ENCODE data around the gene NELFB.

NELFB gene

DNA sequence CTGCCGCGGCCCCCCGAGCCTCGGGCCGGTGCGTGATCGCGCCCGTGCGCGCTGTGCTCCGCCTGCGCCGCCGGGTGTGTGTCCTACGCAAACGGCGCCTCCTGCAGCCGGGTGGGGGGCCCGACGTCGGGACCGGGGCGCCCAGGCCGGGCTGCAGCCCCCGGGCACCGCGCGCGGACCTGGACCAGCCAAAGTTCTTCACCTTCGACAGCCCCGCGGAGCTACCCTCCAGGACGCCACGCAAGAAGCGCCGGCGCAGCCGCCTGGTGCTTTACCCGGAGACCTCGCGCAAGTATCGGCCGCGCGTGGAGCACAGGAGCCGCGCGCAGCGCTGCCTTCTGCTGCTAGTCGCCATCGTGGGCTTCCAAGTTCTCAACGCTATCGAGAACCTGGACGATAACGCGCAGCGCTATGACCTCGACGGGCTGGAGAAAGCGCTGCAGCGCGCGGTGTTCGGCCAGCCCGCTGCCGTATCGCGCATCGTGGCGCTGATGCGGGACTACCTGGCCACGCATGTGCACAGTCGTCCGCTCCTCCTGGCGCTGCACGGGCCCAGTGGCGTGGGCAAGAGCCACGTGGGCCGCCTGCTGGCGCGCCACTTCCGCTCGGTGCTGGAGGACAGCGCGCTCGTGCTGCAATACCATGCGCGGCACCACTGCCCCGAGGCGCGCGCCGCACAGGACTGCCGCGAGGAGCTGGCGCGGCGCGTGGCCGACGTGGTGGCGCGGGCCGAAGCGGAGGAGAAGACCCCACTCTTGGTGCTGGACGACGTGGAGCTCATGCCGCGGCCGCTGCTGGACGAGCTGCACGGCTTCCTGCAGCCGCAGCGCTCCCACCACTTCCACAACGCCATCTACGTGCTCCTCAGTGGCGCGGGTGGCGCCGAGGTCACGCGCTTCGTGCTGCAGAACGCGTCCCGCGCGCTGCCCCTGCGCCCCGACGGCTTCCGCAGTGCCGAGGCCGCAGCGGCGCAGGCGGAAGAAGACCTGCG is 23.9 kb downstream of the NELFB start:
- no peak for FAIRE-seq
- no peak for DNase-seq (ENCODE audit: insufficient read length, low spot score)

DNA sequence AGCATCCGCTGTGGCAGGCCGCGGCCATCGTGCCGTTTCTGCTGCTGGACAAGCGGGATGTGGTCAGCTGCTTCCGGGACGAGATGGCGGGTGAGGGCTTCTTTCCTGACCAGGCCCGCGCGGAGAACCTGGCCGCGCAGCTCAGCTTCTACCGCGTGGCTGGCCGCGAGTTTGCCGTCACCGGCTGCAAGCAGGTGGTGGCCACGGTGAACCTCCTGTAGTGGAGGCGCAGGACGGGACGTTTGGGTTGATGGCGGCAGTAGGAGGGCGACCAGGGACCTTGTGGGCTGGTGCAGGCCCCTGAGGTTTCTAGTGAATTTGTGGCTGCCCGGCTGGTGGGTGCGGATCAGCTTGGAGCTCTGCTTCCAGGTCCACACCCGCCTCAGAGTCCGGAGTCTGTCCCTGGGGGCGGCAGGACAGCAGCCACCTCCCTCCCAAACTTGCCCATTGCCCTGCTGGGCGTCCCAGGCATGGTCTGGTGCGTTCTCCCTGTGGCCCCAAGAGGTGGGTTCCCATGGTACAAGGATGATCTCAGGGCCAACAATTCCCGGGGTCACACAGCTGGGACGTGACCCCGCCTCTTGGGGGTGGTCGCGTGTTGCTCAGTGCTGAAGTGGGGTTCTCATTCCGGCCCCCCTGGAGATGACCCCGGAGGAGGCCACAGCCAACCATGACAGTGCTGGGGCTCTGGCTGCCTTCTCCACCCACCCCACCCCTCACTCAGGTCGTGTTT is 24.8 kb downstream of the NELFB start:
- FAIRE-seq = no peak
- DNase-seq (ENCODE audit: insufficient read length, low spot score) = no peak

DNA sequence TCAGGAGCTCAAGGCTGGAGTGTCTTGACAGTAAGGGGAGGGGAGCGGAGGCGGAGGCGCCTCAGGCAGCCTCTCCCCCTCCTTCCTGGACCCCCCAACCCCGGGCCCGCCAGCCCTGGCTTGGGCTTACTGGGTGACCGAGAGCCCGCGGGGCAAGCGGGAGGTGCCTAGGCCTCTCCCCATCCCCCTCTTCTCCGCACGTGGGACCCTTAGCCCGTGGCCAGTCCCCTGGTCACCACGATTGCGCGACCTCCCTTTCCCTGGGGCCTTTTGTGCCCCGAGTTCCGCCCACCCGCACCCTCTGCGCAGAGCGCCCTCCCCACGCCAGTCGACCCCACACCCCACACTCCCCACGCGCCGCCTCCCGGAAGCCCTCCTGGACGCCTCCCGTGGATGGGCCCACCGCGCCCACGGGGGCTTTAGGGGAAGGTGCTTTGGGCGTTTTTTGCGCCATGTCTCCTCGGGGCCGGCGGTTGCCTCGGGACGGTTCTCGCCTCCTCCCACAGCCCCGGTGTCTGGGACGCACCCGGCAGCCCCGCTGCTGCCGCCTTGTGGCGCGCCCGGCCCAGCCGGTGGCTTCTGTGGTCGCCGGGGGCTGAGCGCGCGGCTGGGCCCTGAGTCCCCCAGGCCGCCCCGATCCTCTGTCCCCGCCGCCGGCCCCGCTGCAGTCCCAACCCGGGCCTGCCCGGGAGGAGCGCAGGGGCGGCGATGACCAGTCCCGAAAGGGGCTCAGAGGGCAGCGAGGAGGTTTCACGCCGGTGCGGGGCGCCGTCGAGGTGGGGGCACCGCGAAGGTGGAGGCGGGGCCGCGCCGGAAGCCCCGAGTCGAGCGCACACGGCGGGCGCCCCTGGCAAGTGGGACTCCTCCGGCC is 25.6 kb downstream of the NELFB start:
- no peak for DNase-seq (ENCODE audit: insufficient read length, low spot score)
- no peak for FAIRE-seq

DNA sequence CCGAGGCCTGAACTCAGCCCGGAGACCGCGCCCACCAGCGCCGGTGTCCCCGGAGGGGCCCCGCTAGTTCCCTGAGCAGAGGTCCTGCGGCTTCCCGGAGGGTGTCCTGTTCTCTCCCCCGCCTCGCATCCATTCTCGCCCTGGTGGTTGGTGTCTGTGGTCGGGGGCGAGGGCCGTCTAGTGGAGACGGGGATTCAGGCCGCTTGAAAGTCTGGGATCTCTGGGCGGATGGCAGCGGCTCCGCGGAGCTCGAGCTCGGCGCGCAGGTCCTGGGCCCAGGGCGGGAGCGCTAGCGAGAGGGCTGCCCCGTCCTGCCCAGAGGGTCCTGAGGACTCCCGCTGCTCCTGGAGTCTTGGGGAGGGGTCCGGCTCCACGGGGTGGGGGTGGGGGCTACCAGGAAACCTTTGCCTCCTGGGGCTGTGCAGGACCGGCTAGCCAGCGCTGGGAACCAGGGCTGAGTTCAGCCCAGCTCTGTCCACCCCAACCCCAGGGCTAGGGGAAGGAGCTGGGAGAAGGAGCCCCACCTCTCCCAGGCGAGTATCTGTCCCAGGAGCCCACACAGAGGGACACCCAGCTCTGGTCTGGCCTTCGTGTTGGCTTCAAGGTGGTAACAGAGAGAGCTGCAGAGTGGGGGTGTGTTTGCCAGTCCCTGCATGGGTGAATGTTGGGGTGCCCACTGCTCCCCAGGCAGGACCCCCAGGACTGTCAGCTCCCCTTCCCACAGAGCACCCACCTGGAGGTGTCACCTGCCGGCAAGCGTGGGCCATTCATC is 26.4 kb downstream of the NELFB start:
- no peak for FAIRE-seq
- no peak for DNase-seq (ENCODE audit: insufficient read length, low spot score)

DNA sequence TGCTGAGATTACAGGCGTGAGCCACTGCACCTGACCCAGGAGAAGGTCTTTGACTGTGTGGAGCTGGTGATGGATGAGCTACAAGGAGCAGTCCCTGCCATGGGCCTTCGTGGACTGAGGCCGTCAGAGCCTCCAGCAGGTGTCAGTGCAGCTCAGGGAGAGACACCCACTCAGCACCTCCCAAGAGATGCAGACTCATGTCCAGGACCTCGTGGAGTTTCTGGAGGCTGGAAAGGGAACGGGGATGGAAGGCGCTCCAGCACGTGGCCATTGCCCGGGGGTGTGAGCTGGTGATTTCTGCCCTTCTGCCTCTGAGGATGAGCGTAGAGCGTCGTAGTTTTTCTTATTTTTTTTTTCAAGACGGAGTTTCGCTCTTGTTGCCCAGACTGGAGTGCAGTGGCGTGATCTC is 31.9 kb downstream of the NELFB start:
- FAIRE-seq (no peak), DNase-seq (ENCODE audit: insufficient read length, low spot score) (peak; percentile 72)

DNA sequence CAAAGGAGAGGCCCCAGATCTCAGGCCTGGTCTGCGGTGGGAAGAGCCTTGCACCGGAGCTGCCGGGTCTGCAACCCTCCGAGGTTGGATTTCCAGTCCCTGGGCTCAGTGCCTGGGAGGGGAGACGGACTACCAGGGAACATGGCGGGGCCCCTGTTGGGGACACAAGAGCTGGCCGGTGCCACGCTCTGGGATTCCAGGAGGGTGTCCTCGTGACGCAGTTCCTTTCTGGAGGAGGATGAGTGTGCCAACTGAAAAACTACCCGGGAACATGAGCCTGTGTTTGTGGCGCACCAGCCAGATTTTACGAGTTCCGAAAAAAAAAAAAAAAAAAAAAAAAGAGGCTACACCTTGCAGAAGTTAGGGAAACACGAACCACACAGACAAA is 38.0 kb downstream of the NELFB start:
- DNase-seq (ENCODE audit: insufficient read length, low spot score) (no peak), FAIRE-seq (no peak)

DNA sequence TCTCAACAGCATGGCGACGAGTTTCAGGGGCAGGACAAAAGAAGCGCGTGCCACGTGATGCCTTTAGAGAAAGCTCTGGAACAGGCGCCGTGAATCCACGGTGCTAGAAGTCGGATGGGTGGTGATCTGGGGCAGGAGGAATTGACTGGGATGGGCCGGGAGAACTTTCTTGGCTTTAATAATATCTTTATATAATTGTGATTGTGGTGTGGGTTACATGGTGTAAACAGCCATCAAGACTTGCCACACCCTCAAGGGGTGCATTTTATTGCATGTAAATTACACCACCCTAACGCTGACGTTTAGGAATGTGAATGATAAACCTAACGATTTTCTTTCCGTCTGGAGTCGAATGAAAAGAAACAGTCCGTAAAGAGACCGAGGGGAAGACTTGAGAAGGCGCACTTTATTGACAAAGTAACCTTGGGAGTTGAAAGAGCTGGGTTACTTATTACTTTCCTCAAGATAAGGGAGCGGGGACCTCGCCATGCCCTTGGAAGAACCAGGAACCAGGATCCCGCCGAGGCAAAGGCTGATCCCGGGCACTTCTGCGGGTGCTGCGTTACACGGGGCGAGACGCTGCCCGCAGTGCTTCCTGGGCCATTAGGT is 38.5 kb downstream of the NELFB start:
- no peak for FAIRE-seq
- DNase-seq (ENCODE audit: insufficient read length, low spot score) = no peak

DNA sequence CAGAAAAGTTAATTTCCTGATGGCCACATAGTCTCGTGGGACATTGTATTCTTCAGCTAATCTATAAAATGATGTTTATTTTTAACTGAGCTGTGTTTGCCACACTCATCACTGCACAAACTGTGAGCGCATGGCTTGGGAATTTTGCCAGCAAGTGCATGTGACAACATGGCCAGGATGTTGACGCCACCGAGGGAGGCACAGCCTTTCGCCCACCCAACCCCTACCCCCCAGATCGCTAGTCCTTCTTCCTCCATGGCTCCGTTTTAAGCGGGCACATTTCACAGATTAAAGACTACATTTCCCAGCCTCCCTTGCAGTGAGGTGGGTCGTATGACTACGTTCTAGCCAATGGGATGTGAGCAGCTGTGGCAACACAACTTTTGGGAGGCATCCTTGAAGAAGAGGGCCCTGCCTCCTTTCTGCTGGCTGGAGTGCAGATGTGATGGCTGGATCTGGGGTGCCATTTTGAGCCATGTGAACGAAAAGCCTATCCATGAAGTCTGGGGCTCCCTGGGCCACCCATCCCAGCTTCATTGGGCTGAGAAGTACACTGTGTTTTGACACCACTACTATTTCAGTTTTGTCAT is 39.1 kb downstream of the NELFB start:
- no peak for FAIRE-seq
- no peak for DNase-seq (ENCODE audit: insufficient read length, low spot score)

DNA sequence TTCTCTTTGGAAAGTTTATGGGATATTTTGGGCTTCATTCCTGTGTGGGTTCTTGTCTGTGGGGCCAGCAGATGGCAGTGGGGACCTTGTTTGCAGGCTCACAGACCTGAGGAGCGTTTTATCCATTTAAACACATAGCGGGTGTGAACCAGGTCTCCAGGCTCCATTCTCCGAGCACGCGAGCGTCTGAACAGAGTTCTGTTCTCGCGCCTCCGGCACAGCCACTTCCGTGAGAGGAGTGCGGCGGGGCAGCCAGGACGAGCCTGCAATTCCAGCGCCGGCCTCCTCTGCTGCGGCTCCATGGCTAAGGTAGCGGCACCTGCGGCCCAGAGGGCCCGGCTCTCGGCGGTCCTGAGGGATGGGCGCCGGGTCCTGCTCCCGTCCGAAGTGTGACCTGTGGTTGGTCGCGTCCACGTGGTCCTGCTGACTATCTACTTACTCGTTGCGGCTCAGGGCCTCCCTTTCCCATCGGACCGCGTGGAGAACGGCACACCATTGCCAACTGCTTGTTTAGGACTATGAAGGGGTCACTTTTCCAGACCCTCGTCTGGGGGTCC is 39.6 kb downstream of the NELFB start:
- FAIRE-seq = no peak
- DNase-seq (ENCODE audit: insufficient read length, low spot score) = no peak

DNA sequence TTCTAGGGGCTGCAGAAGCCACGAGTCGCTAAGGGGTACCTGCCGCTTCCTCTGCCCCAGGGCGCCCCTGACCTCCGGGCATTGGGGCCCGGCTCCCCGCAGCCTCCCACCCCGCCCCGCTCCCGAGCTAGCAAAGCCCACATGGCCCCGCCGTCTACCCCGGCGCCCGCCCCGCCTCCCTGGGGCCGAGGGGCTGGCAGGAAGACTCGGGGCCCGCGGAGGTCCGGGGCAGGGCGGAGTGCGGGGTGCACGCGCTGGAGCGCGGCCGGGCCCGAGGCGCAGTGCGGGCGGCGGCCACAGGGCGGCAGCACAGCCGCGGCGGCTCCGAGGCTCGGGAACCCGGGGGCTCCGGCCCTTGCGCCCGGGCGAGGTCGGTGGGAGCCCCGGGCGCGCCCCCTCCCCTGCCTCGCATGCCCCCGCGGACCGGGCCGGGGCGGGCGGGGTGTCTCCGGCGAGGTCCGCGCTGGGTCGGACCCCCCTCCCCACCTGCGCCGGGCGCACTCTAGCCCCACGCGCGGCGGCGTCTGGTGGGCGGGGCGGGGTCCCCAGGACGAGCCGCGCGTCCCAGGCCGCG is 40.2 kb downstream of the NELFB start:
- DNase-seq (ENCODE audit: insufficient read length, low spot score) = peak; percentile 67
- FAIRE-seq = no peak

DNA sequence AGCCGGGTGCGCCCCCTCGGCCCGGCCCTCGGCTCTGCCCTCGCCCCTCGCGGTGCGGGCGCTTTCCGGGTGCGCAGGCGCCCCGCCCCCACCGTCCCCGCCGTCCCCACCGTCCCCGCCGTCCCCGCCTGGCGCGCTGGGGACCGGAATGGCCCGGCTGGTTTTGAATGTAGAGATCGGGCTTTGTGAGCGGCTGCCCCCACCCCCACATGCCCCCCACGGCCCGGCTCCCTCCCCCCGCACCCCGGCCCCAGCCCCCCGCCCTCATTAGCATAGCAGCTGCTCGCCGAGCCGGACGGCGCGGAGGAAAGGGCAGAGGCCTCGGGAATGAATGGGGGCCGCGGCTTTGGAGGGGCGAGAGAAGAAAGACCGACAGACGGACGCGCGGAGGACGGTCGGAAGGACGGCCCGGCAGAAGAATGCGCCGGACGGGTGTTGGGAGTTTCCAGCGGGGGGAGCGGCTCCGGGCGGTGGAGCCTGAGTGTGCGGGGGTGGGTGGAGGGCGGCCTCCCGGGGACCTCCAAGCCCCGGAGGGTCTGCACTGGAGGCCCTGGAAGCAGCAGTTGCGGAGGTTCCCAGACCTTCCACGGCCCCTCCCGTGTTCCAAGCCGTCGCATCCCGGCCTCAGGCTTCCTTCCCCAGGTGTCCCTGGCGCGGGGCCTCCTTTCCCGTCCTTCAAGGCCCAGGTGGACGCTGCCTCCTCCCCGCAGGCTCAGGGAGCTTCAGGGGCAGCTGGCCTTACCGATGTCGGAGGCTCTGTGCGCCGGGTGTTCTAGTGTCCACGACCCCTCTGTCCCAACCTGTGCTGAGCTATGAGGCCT is 40.9 kb downstream of the NELFB start:
- DNase-seq (ENCODE audit: insufficient read length, low spot score) = no peak
- FAIRE-seq = no peak

DNA sequence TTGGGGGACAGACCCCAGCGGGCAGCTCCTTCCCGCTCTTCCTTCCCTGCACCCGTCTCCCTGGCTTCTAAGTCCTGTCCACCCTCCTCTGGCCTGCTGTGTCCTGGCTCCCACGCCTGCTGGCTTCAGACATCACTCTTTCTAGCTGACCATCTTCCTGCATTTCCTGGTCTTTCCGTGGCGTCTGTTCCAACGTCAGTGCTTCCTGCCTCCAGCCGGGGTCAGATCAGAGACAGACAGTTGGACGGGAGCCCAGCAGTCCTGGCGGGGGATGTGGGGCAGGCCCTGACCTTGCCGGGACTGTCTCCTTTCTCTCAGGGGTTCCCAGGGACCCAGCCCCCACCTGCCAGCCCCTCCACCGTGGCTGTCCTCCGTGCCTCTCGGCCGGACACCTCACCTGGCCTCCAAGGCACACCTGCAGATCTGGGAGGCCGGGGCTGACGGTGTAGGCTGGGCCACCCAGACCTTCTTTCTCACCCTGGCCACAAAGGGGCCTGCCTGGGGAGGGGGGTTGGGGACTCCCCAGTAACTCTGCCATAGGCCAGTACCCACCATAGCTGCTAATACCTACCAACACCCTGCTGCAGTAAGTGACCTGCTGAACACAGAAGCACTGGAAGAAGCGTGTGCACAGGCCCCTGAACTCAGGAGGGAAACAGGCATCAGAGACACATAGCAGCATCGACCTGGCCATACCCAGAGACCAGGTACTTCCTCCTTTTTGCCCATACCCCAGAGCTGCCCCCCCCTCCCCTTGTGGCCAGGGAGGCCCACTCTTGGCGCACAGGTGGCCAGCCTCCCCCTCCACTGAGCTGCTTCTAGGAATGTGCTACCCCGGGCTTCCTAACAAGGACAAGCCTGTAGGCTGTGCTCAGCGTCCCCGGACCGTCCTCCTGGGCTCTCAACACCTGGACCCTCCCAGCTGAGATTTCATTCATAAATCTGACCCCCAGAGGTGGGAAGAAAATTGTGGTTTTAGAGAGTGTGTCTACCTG is 41.8 kb downstream of the NELFB start:
- FAIRE-seq (no peak), DNase-seq (ENCODE audit: insufficient read length, low spot score) (no peak)

DNA sequence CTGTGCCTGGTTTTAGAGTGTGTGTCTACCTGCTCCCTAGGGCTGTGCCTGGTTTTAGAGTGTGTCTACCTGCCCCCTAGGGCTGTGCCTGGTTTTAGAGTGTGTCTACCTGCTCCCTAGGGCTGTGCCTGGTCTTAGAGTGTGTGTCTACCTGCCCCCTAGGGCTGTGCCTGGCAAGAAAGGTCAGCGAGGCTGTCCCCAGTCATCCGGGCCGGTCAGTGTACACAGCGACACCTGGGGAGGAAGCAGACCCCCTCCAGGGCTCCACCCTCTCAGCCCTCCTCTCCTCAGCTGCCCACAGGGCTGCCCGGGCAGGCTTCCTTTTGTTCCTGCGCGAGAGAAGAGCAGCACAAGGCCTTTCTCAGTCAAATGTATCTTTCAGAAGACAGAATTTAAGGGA is 42.8 kb downstream of the NELFB start:
- FAIRE-seq (no peak), DNase-seq (ENCODE audit: insufficient read length, low spot score) (no peak)

DNA sequence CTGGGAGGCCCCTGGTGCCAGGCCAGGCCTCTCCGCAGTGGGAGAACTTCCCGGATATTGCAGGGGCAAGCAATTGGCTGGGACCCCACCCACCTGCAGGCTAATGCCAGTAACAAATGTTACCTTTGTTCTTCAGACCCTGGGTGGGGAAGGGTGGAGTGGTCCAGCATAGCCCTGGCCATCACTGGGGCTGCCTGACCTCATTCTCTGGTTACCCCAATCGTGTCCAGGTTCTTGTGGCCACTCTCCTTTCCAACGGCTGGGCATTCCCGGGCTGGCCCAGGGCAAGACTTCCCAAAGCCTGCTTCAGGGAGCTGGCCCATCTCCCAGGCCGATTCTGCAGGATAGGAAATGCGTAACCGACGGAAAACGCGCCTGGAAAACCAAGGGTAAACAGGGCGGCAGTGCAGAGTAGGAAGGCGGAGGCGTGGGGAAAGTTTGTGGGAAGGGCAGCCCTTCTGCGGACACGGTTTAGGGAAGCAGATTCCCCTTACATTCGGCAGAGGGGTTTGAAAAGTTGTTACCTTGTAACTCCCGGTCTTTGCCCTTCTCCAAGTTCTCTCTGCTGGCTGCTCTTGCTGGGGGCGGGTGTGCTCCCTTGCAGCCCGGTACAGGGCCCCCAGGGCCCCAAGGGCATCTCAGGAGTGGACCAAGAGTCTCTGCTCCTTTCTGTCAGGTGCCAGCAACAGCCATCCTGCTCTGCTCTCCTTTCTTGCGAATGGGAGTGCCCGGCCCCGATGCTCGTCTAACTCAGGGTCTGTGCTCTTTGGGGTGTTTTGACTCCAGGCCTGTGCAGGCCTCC is 43.5 kb downstream of the NELFB start:
- FAIRE-seq (no peak), DNase-seq (ENCODE audit: insufficient read length, low spot score) (no peak)

DNA sequence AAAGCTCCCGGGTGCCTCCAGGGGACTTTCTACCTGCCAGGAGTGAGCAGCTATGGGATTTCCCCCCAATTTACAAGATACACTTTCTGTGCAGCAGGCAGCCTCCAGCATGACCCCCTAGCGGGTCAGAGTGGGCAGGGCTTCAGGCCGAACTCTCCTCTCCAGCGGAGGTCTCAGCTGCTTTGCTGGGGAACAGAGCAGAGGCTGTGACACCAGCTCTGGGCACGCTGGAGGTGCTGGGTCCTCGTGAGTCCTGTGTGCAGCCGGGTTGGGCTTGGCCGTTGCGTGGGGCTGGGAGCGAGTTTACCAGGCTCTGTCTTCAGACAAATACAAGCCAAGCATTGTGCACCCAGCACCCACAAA is 44.1 kb downstream of the NELFB start:
- DNase-seq (ENCODE audit: insufficient read length, low spot score) = no peak
- FAIRE-seq = no peak

DNA sequence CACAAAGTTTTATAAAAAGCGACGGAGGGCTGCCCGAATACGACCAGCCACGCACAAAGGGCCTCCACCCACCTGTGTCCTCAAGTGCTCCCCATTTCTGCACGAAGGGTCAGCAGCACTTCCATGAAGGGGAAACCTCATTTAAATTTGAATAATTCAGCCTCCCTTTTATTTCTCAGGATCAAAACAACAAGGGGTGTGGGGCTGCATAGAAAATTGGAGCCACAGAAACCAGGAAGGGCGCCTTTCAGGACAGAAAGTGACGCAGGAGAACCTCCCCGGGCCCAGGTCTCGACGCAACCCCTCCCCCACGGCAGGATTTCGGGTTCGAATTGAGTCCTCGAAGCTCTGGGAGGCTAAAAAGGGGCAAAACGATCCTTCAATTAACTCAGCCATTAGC is 44.8 kb downstream of the NELFB start:
- no peak for DNase-seq (ENCODE audit: insufficient read length, low spot score)
- no peak for FAIRE-seq
